NCI-H82 treated with DMSO at 0.1 percent for 48 hours (cell line): Measurements from ENCODE around the gene ATP2A3.

Source experiments
- DNase-seq: peaks from one replicate; lab custom pipeline; 2025; ENCODE audit not compliant: unreplicated experiment; lab: John Stamatoyannopoulos, UW

Gene ATP2A3

GRCh38 chr17:3929764-3930163, 34.5 kb downstream of the ATP2A3 start:
- DNase-seq = no peak

DNA sequence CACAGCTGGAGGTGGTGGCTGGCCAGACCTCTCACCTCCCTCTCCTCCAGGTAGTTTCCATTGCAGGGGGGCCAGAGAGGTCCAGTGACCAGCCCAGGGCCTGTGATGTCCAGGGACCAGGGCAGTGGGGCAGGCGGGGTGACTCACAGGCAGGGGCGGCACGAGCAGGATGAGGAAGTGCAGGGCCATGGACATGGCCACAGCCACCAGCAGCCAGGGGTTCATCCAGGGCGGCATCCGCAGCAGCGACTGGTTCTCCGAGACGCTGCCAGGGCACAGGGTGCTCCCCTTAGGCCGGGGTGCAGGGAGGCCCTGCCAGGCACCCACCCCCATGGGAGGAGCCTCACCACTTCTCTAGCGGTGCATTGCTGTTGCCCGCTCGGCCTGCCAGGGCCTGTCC, 35.1 kb downstream of the ATP2A3 start:
- no peak for DNase-seq

- no peak for DNase-seq
These were observed 35.8 kb downstream of the ATP2A3 start for GRCh38 chr17:3928406-3928805.

GRCh38 chr17:3927628-3928340, 36.5 kb downstream of the ATP2A3 start:
- DNase-seq = no peak

DNA sequence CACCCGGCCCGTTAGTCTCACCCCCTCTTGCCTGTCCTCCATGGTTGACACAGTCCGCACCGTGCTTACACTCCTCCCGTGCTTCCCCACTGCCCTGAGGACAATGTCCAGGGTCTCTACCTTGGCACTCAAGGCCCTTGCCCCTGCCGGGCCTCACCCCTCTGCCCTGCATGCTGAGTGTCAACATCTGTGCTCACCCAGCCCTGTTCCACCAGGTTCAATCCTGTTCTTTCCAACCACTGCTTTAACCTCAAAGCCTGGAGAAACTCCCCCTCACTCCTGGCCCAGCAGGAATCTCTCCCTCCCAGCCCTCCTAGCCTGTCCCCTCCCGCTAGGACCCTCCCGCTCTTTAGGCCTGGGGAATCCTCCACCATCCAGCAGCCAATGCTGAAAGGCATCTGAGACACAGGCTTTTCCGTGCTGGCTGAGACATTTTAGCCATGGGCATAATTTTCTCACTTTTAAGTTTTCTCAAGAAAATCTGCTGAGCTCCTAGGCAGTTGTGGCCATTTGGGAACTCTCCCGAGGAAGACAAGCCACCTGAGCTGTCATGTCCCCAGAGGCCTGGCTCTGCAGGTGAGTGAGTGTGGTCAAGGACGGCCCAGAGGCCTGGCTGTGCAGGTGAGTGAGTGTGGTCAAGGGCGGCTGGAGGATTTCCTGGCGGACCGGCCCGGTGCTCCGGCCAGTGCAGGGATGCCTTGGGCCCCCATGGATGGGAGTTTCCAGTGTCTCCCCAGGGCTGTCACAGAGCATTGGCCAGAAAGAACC, 37.2 kb downstream of the ATP2A3 start:
- no peak for DNase-seq

- DNase-seq = no peak
These were observed 38.4 kb downstream of the ATP2A3 start for GRCh38 chr17:3925684-3926485.

- no peak for DNase-seq
These were observed 39.5 kb downstream of the ATP2A3 start for GRCh38 chr17:3924512-3925350.

GRCh38 chr17:3923466-3924190, 40.6 kb downstream of the ATP2A3 start:
- DNase-seq = no peak

DNA sequence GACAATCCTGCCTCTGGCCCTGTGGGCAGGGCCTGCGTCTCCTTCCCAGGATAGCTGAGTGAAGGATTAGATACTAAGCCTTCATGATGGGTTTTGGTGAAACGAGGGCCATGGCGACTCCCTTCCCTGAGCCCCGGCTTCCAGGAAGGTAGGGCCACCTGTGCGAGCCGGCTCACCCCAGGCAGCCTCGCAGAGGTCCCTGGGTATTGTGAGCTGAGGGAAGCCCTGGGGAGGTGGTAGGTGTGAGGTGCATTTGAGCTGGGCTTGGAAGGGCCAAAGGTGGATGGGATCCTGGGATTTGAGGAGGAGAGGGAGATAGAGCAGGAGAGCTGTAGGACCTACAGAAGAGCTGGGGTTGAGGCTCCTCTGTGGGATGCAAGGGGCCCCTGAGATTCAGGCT, 41.5 kb downstream of the ATP2A3 start:
- no peak for DNase-seq

- no peak for DNase-seq
These were observed 42.5 kb downstream of the ATP2A3 start for GRCh38 chr17:3921502-3922319.

- DNase-seq = no peak
These were observed 43.2 kb downstream of the ATP2A3 start for GRCh38 chr17:3921006-3921405.

GRCh38 chr17:3919123-3919624, 45.1 kb downstream of the ATP2A3 start:
- DNase-seq = no peak

- DNase-seq = no peak
These were observed 45.7 kb downstream of the ATP2A3 start for GRCh38 chr17:3918372-3919122.

- DNase-seq = no peak
These were observed 46.8 kb downstream of the ATP2A3 start for GRCh38 chr17:3917391-3917931.

DNA sequence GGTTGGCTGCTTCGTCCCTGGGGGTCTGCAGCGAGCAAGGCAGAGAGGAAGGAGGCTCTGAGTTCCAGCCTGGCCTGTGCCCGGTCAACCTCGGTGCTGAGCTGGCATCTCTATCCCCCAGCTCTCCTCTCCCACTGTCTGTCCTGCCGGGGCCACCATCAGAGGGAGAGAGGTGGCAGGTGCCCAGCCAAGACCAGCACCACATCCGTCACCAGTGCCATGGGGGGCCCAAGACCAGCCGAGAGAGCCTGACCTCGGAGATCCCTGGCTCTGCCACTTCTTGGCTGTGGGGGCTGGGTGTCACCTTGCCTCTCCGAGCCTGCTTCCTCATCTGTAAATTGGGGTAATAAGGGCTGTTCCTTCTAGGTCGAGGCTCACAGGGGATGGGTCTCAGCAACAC, 47.4 kb downstream of the ATP2A3 start:
- DNase-seq = no peak

- no peak for DNase-seq
These were observed 48.1 kb downstream of the ATP2A3 start, which contains the start of gene P2RX1 for GRCh38 chr17:3915995-3916696. Gene P2RX1, minus strand, starts transcription at chr17:3916465. Its CDS starts 240 bp downstream, at chr17:3916225.

- no peak for DNase-seq
These were observed 48.6 kb downstream of the ATP2A3 start for GRCh38 chr17:3915581-3915994.
